Measurements from ENCODE around the gene SLC35E3. TPM values are rescaled to one million over a fixed set of nuclear protein-coding genes. Genes with fewer than 3 reads are reported as not detected.
A peak's percentile ranks its signal among the peaks of the same experiment; 100 is the strongest.

The SLC35E3 gene
- 10.5 TPM for total RNA-seq (ENCODE audit: unreplicated experiment)
- long read RNA-seq, full-length matches to known transcripts: 5 of 6 reads
- long read RNA-seq, partial matches to known transcripts: 0 of 6 reads
- long read RNA-seq, other reads (novel, unspliced or antisense): 1 of 6 reads

DNA sequence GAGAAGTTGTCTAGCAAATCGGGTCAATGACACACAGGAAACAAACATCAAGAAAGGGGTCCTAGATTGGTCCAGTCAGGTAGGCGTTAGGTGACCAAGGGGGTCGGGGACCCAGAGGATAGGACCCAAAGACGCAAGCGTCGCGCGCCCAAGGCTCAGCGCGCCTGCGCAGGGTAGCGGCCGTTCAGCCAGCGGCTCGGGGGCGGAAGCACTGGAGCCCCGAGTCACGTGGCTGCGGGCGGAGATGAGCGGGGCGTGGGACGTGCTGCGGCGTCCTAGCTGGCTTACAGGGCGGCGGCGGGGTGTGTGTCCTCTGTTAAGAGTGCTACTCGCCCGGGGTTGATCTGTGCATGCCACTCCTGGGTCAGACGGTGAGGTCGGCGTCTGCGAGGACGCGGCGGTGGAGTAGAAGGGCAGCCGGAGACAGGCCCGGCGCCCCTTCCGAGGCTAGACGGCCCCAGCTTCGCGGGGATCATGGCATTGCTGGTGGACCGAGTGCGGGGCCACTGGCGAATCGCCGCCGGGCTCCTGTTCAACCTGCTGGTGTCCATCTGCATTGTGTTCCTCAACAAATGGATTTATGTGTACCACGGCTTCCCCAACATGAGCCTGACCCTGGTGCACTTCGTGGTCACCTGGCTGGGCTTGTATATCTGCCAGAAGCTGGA is at the start of gene SLC35E3:
Gene SLC35E3, plus strand, starts transcription at position 273 of the 668 bp plus-strand sequence. Its CDS starts 202 bp downstream, at position 475.
- DNase-seq (ENCODE audit: low spot score): peak; percentile 87
- Mint-ChIP-seq H3K27me3 (ENCODE audit: unreplicated experiment) (peaks cover 7% of the 10 kb centered on the region), H3K4me1 (ENCODE audit: unreplicated experiment) (peaks cover 11% of the 10 kb centered on the region), H3K4me3 (ENCODE audit: unreplicated experiment) (peak within 1 kb of the TSS; percentile 97), H3K27ac (ENCODE audit: unreplicated experiment) (peak within 1 kb of the TSS; percentile 1), H3K9me3 (ENCODE audit: unreplicated experiment) (no peaks in the 10 kb centered on the region), H3K36me3 (ENCODE audit: low read depth, unreplicated experiment) (peaks cover 9% of the 10 kb centered on the region)
- no peak for TF ChIP-seq CTCF (IDR thresholded peaks at IDR 0.05; ENCODE audit: unreplicated experiment)

DNA sequence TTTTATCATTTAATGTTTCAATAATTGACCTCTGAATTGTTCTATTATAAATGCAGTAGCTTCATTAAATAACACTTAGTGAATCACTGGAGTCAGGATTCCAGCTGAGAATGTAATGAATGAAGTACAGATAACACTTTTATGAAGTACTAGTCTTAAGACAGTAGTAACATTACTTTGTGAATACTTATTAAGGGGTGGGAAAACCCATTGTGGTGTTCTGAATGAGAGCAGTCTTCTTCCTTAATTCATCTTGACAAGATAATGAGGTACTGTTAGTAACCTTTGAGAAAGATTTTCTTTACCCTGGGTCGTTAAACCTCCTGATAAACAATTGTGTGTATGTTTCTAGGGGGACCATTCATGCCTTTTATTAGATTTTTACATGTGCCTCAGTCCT is 46.5 kb upstream of the SLC35E3 start:
- H3K9me3 Mint-ChIP-seq (ENCODE audit: unreplicated experiment): no peaks in the 10 kb centered on the region
- peaks cover 21% of the 10 kb centered on the region for H3K36me3 Mint-ChIP-seq (ENCODE audit: low read depth, unreplicated experiment)
- no peak overlapping the region for H3K27ac Mint-ChIP-seq (ENCODE audit: unreplicated experiment)
- H3K27me3 Mint-ChIP-seq (ENCODE audit: unreplicated experiment): no peaks in the 10 kb centered on the region
- no peak overlapping the region for H3K4me3 Mint-ChIP-seq (ENCODE audit: unreplicated experiment)
- H3K4me1 Mint-ChIP-seq (ENCODE audit: unreplicated experiment): no peaks in the 10 kb centered on the region
- no peak for TF ChIP-seq CTCF (IDR thresholded peaks at IDR 0.05; ENCODE audit: unreplicated experiment)
- DNase-seq (ENCODE audit: low spot score): no peak

- no peak for DNase-seq (ENCODE audit: low spot score)
- peaks cover 8% of the 10 kb centered on the region for H3K36me3 Mint-ChIP-seq (ENCODE audit: low read depth, unreplicated experiment)
- no peak overlapping the region for H3K27ac Mint-ChIP-seq (ENCODE audit: unreplicated experiment)
- no peaks in the 10 kb centered on the region for H3K9me3 Mint-ChIP-seq (ENCODE audit: unreplicated experiment)
- TF ChIP-seq CTCF (IDR thresholded peaks at IDR 0.05; ENCODE audit: unreplicated experiment): no peak
- no peaks in the 10 kb centered on the region for H3K4me1 Mint-ChIP-seq (ENCODE audit: unreplicated experiment)
- H3K27me3 Mint-ChIP-seq (ENCODE audit: unreplicated experiment): no peaks in the 10 kb centered on the region
- H3K4me3 Mint-ChIP-seq (ENCODE audit: unreplicated experiment): no peak overlapping the region
These were observed 18.2 kb upstream of the SLC35E3 start for GRCh38 chr12:68727776-68728175.

- DNase-seq (ENCODE audit: low spot score): no peak
- no peak for TF ChIP-seq CTCF (IDR thresholded peaks at IDR 0.05; ENCODE audit: unreplicated experiment)
- peaks cover 1% of the 10 kb centered on the region for H3K27me3 Mint-ChIP-seq (ENCODE audit: unreplicated experiment)
- no peak overlapping the region for H3K27ac Mint-ChIP-seq (ENCODE audit: unreplicated experiment)
- H3K9me3 Mint-ChIP-seq (ENCODE audit: unreplicated experiment): no peaks in the 10 kb centered on the region
- H3K4me1 Mint-ChIP-seq (ENCODE audit: unreplicated experiment): no peaks in the 10 kb centered on the region
- H3K4me3 Mint-ChIP-seq (ENCODE audit: unreplicated experiment): no peak overlapping the region
- H3K36me3 Mint-ChIP-seq (ENCODE audit: low read depth, unreplicated experiment): peaks cover 8% of the 10 kb centered on the region
These were observed 12.3 kb upstream of the SLC35E3 start for GRCh38 chr12:68733661-68734071.

GRCh38 chr12:68739891-68740290 is 6.1 kb upstream of the SLC35E3 start:
- Mint-ChIP-seq H3K9me3 (ENCODE audit: unreplicated experiment) (no peaks in the 10 kb centered on the region), H3K27me3 (ENCODE audit: unreplicated experiment) (peaks cover 2% of the 10 kb centered on the region), H3K27ac (ENCODE audit: unreplicated experiment) (no peak overlapping the region), H3K4me1 (ENCODE audit: unreplicated experiment) (no peaks in the 10 kb centered on the region), H3K4me3 (ENCODE audit: unreplicated experiment) (no peak overlapping the region), H3K36me3 (ENCODE audit: low read depth, unreplicated experiment) (peaks cover 15% of the 10 kb centered on the region)
- no peak for DNase-seq (ENCODE audit: low spot score)
- TF ChIP-seq CTCF (IDR thresholded peaks at IDR 0.05; ENCODE audit: unreplicated experiment): no peak
